Measurements from ENCODE around the gene RCAN3.
A peak's percentile ranks its signal among the peaks of the same experiment; 100 is the strongest.
"Not testable (repeated sequence)": the region's sequence is repeated elsewhere in the genome, so short reads cannot be mapped to it uniquely, and the experiment has no call there.

The RCAN3 gene

DNA sequence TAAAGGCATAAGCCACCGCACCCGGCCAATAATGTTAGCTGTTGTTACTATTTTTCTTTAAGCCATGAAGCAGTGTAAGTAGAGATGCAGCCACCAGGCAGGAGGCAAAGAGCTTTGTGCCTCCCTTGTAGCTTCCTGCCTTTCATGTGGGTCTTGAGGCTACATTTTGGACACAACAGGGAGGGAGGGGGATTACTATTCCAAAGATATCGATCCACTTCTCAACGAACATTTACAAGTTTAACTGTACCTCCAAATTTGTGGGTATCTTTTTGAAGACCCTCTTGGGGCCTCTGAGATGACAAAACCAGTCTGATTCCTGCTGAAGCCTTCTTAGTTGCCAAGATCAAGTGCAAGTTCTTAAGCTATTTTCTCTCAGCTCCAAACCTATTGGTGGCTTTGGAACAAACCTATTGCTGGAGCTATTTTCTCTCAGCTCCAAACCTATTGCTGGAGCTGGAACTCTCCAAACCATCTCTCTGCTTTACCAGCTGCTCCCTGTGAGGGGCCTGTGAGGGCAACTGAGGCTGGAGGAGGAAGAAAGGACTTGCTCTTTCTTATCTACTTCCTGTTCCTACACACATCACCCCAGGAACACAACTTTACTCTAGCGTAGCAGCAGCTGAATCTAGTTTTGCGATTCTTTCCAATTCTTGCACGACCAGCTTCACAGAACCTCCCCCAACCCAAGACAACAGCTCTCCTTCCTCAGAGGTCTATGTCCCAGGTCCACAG, 16.1 kb upstream of the RCAN3 start:
- no peak for DNase-seq (ENCODE audit: low spot score)

GRCh38 chr1:24487455-24487854, 15.2 kb upstream of the RCAN3 start:
- DNase-seq (ENCODE audit: low spot score) = no peak

DNA sequence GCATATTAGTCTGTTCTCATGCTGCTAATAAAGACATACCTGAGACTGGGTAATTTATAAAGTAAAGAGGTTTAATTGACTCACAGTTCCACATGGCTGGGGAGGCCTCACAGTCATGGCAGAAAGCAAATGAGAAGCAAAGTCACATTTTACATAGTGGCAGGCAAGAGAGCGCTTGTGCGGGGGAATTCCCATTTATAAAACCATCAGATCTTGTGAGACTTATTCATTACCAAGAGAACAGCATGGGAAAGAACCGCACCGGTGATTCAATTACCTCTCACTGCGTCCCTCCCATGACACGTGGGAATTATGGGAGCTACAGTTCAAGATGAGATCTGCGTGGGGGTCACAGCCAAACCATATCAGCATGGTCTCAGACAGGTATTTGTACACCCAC, 14.5 kb upstream of the RCAN3 start:
- not testable (repeated sequence) for DNase-seq (ENCODE audit: low spot score)

DNA sequence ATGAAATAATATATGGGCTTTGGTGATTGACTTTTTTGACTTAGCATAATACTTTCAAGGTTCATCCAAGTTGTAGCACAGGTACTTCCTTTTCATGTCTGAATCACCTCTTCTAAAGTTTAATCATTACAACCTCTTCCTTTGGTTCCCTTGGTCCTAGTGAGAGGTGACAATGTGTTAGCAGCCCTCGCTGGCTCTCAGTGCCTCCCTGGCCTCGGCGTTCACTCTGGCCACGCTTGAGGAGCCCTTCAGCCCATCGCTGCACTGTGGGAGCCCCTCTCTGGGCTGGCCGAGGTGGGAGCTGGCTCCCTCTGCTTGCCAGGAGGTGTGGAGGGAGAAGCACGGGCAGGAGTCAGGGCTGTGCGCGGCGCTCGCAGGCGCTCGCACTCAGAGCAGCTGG, 13.0 kb upstream of the RCAN3 start:
- no peak for DNase-seq (ENCODE audit: low spot score)

DNA sequence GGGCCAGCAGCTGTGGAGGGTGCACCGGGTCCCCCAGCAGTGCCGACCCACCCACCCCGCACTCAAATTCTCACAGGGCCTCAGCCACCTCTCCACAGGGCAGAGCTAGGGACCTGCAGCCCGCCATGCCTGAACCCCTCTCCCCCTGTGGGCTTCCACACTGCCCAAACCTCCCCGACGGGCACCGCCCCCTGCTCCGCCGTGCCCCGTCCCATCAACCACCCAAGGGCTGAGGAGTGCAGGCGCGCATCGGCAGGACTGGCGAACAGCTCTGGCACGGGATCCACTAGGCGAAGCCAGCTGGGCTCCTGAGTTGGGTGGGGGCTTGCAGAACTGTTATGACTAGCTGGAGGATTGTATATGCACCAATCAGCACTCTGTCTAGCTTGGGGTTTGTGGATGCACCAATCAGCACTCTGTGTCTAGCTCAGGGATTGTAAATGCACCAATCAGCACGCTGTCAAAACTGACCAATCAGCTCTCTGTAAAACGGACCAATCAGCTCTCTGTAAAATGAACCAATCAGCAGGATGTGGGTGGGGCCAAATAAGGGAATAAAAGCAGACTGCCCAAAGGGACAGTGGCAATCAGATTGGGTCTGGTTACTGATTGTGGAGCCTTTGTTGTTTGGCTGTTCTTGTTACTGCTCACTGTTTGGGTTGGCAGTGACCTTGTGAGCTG, 12.4 kb upstream of the RCAN3 start:
- DNase-seq (ENCODE audit: low spot score) = no peak

GRCh38 chr1:24491577-24492360, 10.9 kb upstream of the RCAN3 start:
- no peak for DNase-seq (ENCODE audit: low spot score)

- not testable (repeated sequence) for DNase-seq (ENCODE audit: low spot score)
Observed at GRCh38 chr1:24492935-24493334, 9.7 kb upstream of the RCAN3 start.

DNA sequence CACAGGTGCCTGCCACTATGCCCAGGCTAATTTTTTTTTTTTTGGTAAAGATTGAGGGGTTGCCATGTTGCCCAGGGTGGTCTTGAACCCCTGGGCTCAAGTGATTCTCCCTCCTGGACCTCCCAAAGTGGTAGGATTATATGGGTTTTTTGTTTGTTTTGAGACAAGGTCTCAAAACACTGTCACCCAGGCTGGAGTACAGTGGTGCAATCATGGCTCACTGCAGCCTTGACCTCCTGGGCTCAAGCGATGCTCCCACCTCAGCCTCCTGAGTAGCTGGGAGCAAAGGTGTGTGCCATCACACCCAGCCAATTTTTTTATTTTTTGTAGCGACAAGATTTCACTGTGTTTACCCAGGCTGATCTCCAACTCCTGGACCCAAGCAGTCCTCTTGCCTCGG, 8.9 kb upstream of the RCAN3 start:
- no peak for DNase-seq (ENCODE audit: low spot score)

DNA sequence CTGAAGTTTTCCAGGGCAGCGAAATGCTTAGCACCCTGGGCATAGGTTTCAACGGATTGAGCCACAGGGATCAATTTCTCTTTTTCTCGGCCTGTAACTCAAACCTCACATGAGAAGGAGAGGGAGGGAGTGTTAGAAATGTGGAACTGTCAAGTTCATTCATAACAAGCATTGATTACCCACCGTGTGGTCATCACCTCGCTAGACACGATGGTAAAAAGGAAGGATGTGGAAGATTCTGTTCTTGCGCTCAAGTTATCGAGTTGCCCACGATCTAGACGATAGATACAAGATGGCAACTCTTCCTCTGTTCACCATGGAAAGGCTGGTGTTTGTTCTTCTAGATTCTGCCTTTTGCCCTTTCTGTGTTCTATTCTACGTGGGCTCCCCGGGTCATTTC, 4.0 kb upstream of the RCAN3 start:
- DNase-seq (ENCODE audit: low spot score) = no peak

GRCh38 chr1:24500448-24501048, 2.1 kb upstream of the RCAN3 start:
- DNase-seq (ENCODE audit: low spot score) = no peak

- DNase-seq (ENCODE audit: low spot score) = peak; percentile 13
Observed at GRCh38 chr1:24501371-24502064, 1.1 kb upstream of the RCAN3 start.

- DNase-seq (ENCODE audit: low spot score) = peak; percentile 85
Observed at GRCh38 chr1:24502065-24502708, 449 bp upstream of the RCAN3 start.

GRCh38 chr1:24503059-24503751, 569 bp downstream of the RCAN3 start:
- DNase-seq (ENCODE audit: low spot score) = no peak

- DNase-seq (ENCODE audit: low spot score) = no peak
Observed at GRCh38 chr1:24503870-24504523, 1.4 kb downstream of the RCAN3 start.

DNA sequence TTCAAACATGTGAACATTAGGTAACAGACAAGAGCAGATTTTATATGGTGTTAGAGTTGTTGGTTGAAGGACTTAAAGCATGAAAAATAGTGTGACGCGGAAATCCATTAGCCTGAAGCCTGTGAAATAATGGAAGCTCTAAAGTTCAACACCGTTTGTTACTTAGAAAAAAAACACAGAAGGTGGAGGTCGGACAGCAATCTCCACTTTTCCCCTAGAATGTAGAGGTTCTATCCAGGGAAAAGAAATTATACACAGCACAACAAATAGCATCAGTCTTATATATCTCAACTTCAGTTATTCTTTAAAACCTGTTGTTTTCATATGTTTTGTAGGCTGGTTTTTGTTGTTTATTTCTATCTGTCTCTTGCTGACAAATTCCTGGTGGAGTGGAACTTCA, 1.9 kb downstream of the RCAN3 start:
- DNase-seq (ENCODE audit: low spot score) = no peak

- DNase-seq (ENCODE audit: low spot score) = no peak
Observed at GRCh38 chr1:24505816-24506215, 3.2 kb downstream of the RCAN3 start.

DNA sequence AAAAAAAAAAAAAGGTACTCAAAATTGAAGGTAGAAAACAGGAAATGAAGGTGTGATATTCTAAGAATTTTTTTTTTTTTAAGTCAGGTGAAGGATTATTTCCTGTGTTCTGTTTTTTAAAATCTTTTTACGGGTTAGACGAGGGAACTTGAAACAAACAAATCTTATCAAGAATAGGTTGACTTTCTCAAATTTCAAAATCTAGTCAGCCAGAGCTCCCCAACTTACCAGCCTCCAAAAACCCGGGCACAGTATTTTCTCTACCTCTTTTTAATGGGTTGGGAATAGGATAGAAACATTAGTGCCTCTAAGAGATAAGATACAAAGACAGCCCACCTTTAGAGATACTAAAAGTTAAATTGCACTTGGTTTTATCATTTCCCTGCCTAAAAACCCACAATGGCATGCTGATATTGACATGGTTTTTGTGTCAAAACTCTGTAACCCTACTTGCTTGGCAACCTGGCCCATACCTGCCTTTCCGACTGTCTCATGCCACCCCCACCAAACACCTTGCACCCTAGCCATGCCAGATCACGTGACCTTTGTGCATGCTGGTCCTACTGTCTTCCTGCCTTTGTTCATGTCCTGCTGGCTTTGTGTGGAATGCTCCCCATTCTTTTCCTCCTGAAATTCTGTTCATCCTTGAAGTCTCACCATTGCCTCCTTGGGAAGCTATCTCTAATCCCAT, 4.2 kb downstream of the RCAN3 start:
- no peak for DNase-seq (ENCODE audit: low spot score)

DNA sequence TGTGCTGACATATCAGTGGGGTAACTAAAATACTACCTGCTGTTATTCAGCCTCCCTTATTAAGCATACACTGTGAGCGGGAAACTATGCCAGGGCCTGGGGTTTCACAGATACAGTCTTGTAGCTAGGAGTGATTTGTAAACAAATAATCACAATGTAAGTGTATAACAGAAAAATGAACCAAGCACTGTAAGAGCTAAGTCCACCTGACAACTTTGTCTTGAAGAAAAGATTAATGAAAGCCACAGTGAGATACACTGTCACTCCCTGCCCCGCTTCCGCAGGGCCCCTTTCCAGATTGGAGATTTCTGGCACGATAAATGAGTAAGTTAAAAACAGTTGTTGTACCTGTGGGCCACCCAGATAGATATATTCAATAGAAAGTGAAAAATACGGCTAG, 4.8 kb downstream of the RCAN3 start:
- DNase-seq (ENCODE audit: low spot score) = no peak

- no peak for DNase-seq (ENCODE audit: low spot score)
Observed at GRCh38 chr1:24508911-24509310, 6.3 kb downstream of the RCAN3 start.

DNA sequence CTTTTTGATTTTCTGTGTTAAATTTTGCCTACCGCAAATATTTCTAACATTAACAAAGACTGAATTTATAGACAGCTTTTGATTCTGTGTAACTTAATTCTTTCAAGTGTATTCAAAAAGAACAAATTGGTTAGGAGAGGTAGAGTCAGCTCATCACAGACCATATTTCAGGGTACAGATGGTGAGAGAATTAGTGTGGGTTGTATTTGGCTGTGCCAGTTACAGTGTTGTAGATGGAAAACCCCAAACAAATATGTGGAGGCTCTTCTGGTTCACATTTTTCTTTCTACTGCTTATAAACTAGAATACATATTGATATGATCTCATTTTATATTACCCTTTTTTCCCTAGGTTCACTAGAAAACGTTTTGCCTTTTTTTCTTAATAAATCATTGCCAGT, 11.1 kb downstream of the RCAN3 start:
- DNase-seq (ENCODE audit: low spot score) = no peak

Measured in RKO (cell line).